Thyroid gland (tissue), 4 donors: ENCODE results near the gene MTCL1.

Source experiments
- POLR2A ChIP-seq, 2 donors: fragments of 450-650 bp; IDR thresholded peaks; one replicate each; pipeline ENCODE4 v1.6.1; 2017; ENCODE audit warnings: antibody characterized with exemption in 2 of 2, mild to moderate bottlenecking in 2 of 2, moderate library complexity in 1 of 2
- TF ChIP-seq, protein P1 (sequence below), 6 experiments: fragments of 200-600 bp in 3 of 6; fragments of 450-650 bp in 3 of 6; sonication (generic) in 3 of 6; IDR thresholded peaks; one replicate each; pipeline ENCODE4 v1.5.1; 2016 to 2019; ENCODE audit warnings: antibody characterized with exemption in 6 of 6, mild to moderate bottlenecking in 2 of 6, inconsistent platforms in 1 of 6, moderate library complexity in 1 of 6

DNA sequence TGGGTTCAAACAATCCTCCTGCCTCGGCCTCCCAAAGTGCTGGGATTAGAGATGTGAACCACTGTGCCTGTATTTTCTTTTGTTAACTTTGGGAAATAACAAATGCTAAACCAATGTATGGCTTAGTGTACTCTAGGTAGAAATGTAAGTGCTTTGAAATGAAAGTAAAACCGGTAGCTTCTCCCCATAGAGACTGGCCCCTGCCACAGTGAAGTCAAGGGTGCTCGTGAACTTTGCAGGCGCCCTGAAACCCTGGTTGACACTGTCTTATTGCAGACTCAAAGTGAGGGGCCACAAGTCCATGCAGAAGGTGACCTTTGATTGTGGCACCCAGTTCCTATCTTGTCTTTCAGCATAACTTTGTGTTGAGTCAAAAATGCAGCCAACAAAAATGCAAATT, 24.2 kb upstream of the MTCL1 start:
- TF ChIP-seq, protein P1, sequence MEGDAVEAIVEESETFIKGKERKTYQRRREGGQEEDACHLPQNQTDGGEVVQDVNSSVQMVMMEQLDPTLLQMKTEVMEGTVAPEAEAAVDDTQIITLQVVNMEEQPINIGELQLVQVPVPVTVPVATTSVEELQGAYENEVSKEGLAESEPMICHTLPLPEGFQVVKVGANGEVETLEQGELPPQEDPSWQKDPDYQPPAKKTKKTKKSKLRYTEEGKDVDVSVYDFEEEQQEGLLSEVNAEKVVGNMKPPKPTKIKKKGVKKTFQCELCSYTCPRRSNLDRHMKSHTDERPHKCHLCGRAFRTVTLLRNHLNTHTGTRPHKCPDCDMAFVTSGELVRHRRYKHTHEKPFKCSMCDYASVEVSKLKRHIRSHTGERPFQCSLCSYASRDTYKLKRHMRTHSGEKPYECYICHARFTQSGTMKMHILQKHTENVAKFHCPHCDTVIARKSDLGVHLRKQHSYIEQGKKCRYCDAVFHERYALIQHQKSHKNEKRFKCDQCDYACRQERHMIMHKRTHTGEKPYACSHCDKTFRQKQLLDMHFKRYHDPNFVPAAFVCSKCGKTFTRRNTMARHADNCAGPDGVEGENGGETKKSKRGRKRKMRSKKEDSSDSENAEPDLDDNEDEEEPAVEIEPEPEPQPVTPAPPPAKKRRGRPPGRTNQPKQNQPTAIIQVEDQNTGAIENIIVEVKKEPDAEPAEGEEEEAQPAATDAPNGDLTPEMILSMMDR (IDR thresholded peaks at IDR 0.05): no peak
- no peak for TF ChIP-seq POLR2A (IDR thresholded peaks at IDR 0.05)
